Hepatocyte (in vitro differentiated cells): Measurements from ENCODE around the gene HS6ST2. TPM values are rescaled to one million over a fixed set of nuclear protein-coding genes. Genes with fewer than 3 reads are reported as not detected.

Experiments used
- DNase-seq: peaks from one replicate; pipeline ENCODE4 v3.0.0-alpha.2; 2016; ENCODE audit warnings: low spot score
- H2AFZ ChIP-seq: fragments of 200-600 bp; sonication (generic); 2 replicates; pipeline ENCODE4 v1.6.0; 2016; ENCODE audit warnings: antibody characterized with exemption, mild to moderate bottlenecking
- H3K27ac ChIP-seq: fragments of 200-600 bp; sonication (generic); 2 replicates; pipeline ENCODE4 v1.5.1; 2016; ENCODE audit warnings: mild to moderate bottlenecking
- H3K27me3 ChIP-seq: fragments of 200-600 bp; sonication (generic); 2 replicates; pipeline ENCODE4 v1.6.1; 2016
- H3K36me3 ChIP-seq: fragments of 200-600 bp; sonication (generic); replicated peaks from 2 replicates; pipeline ENCODE4 v1.5.1; 2016; ENCODE audit warnings: low read depth; ENCODE audit not compliant: insufficient read depth
- H3K4me1 ChIP-seq: fragments of 200-600 bp; sonication (generic); 2 replicates; pipeline ENCODE4 v1.5.1; 2016; ENCODE audit warnings: mild to moderate bottlenecking, moderate library complexity; ENCODE audit not compliant: insufficient read depth
- H3K4me2 ChIP-seq: fragments of 200-600 bp; sonication (generic); 2 replicates; pipeline ENCODE4 v1.6.0; 2016
- H3K4me3 ChIP-seq: fragments of 200-600 bp; sonication (generic); 2 replicates; pipeline ENCODE4 v1.5.1; 2016; ENCODE audit warnings: mild to moderate bottlenecking
- H3K79me2 ChIP-seq: fragments of 200-600 bp; sonication (generic); 2 replicates; pipeline ENCODE4 v1.6.0; 2017; ENCODE audit warnings: mild to moderate bottlenecking
- H3K9me2 ChIP-seq: fragments of 200-600 bp; sonication (generic); replicated peaks from 2 replicates; pipeline ENCODE4 v1.6.0; 2017; ENCODE audit warnings: mild to moderate bottlenecking; ENCODE audit not compliant: insufficient read depth
- H3K9me3 ChIP-seq: fragments of 200-600 bp; sonication (generic); 2 replicates; pipeline ENCODE4 v1.5.1; 2016; ENCODE audit warnings: low read depth, mild to moderate bottlenecking
- H4K20me1 ChIP-seq: fragments of 200-600 bp; sonication (generic); 2 replicates; pipeline ENCODE4 v1.6.0; 2016; ENCODE audit warnings: mild to moderate bottlenecking; ENCODE audit not compliant: insufficient read depth, poor library complexity, severe bottlenecking
- CTCF ChIP-seq: fragments of 200-600 bp; sonication (generic); IDR thresholded peaks from 2 replicates; pipeline ENCODE4 v1.5.1; 2016; ENCODE audit warnings: antibody characterized with exemption, mild to moderate bottlenecking; ENCODE audit not compliant: poor library complexity
- EZH2 ChIP-seq: fragments of 200-600 bp; sonication (generic); IDR thresholded peaks from 2 replicates; pipeline ENCODE4 v1.6.1; 2016; ENCODE audit warnings: antibody characterized with exemption, mild to moderate bottlenecking, borderline replicate concordance
- EZH2phosphoT487 ChIP-seq: fragments of 200-600 bp; sonication (generic); IDR thresholded peaks from one replicate; pipeline ENCODE4 v1.6.1; 2018; ENCODE audit warnings: antibody characterized with exemption, mild to moderate bottlenecking, low read depth, moderate library complexity; ENCODE audit not compliant: unreplicated experiment, severe bottlenecking
- WGBS: methylation state at CpG from one replicate; pipeline ENCODE4 v1.1.6; 2016; ENCODE audit warnings: low lambda C conversion rate; ENCODE audit errors: missing lambda C conversion rate; 5-methylcytosine and 5-hydroxymethylcytosine counted together
- polyA plus RNA-seq: library from polyadenylated mRNA; unstranded; fragments of >200 nt; fragmentation: Nextera tagmentation; extraction: Ambion mirVana; gene quantifications from 2 replicates; pipeline ENCODE4 v1.2.1, GENCODE V29; 2016
- total RNA-seq: library from RNA; depleted of rRNA; stranded (reverse); fragments of >200 nt; gene quantifications from 2 replicates; pipeline ENCODE4 v1.2.3, GENCODE V29; 2014

Gene HS6ST2
- total and polyA plus RNA-seq, 2 experiments from 2014 or later = 17.4 to 21.9 TPM

- no peak overlapping the region for H3K27ac ChIP-seq
- no peaks in the 10 kb centered on the region for H3K27me3 ChIP-seq
- H2AFZ ChIP-seq = no peak overlapping the region
- no peaks in the 10 kb centered on the region for H3K9me2 ChIP-seq
- no peak overlapping the region for H3K4me2 ChIP-seq
- H3K9me3 ChIP-seq = peaks cover 4% of the 10 kb centered on the region
- no peak overlapping the region for H3K4me3 ChIP-seq
- TF ChIP-seq EZH2 (no peak), EZH2phosphoT487 (no peak), CTCF (no peak)
- no peaks in the 10 kb centered on the region for H3K4me1 ChIP-seq
- DNase-seq = no peak
- H3K79me2 ChIP-seq = no peaks in the 10 kb centered on the region
- 38% methylated on average over 2 of the region's 2 CpGs for WGBS
- no peaks in the 10 kb centered on the region for H3K36me3 ChIP-seq
- H4K20me1 ChIP-seq = no peaks in the 10 kb centered on the region
Measured at GRCh38 chrX:132809581-132809980, 148.8 kb downstream of the HS6ST2 start.

GRCh38 chrX:132807411-132808030 is 150.9 kb downstream of the HS6ST2 start:
- H3K27ac ChIP-seq = no peak overlapping the region
- no peak for TF ChIP-seq EZH2phosphoT487
- H3K27me3 ChIP-seq = no peaks in the 10 kb centered on the region
- H3K79me2 ChIP-seq = no peaks in the 10 kb centered on the region
- DNase-seq = no peak
- no peaks in the 10 kb centered on the region for H3K9me2 ChIP-seq
- H2AFZ ChIP-seq = no peak overlapping the region
- no peaks in the 10 kb centered on the region for H3K36me3 ChIP-seq
- H3K4me3 ChIP-seq = no peak overlapping the region
- H3K4me2 ChIP-seq = no peak overlapping the region
- H3K9me3 ChIP-seq = peaks cover 4% of the 10 kb centered on the region
- H3K4me1 ChIP-seq = no peaks in the 10 kb centered on the region
- H4K20me1 ChIP-seq = no peaks in the 10 kb centered on the region
- 83% methylated on average over 9 of the region's 9 CpGs for WGBS

GRCh38 chrX:132802033-132802432 is 156.4 kb downstream of the HS6ST2 start:
- Histone ChIP-seq H2AFZ (no peak overlapping the region), H3K27me3 (no peaks in the 10 kb centered on the region), H3K4me1 (no peaks in the 10 kb centered on the region), H3K4me3 (no peak overlapping the region), H3K9me3 (peaks cover 4% of the 10 kb centered on the region), H3K36me3 (no peaks in the 10 kb centered on the region), H4K20me1 (no peaks in the 10 kb centered on the region), H3K9me2 (no peaks in the 10 kb centered on the region), H3K4me2 (no peak overlapping the region), H3K79me2 (no peaks in the 10 kb centered on the region), H3K27ac (no peak overlapping the region)
- TF ChIP-seq EZH2phosphoT487 = no peak
- no peak for TF ChIP-seq CTCF
- no peak for TF ChIP-seq EZH2
- no peak for DNase-seq
- 79% methylated on average over 4 of the region's 4 CpGs for whole genome bisulfite sequencing

GRCh38 chrX:132795181-132795580 is 163.2 kb downstream of the HS6ST2 start:
- no peaks in the 10 kb centered on the region for H3K79me2 ChIP-seq
- H3K9me3 ChIP-seq = no peaks in the 10 kb centered on the region
- no peaks in the 10 kb centered on the region for H3K4me1 ChIP-seq
- no peaks in the 10 kb centered on the region for H3K36me3 ChIP-seq
- no peak overlapping the region for H2AFZ ChIP-seq
- no peaks in the 10 kb centered on the region for H3K9me2 ChIP-seq
- H3K4me3 ChIP-seq = no peak overlapping the region
- 68% methylated on average over 4 of the region's 4 CpGs for WGBS
- H3K27me3 ChIP-seq = no peaks in the 10 kb centered on the region
- no peaks in the 10 kb centered on the region for H4K20me1 ChIP-seq
- H3K27ac ChIP-seq = no peak overlapping the region
- no peak for DNase-seq
- TF ChIP-seq EZH2 = no peak
- TF ChIP-seq EZH2phosphoT487 = no peak
- TF ChIP-seq CTCF = no peak
- no peak overlapping the region for H3K4me2 ChIP-seq
